GM12878 (cell line): ENCODE results near the gene ABCA2. TPM values are rescaled to one million over a fixed set of nuclear protein-coding genes. Genes with fewer than 3 reads are reported as not detected.

Experiments
- ATAC-seq: fragments of 200-7000 bp; cut with Tn5 transposase; 3 replicates; pipeline ENCODE4 v1.9.1; 2020; ENCODE audit warnings: mild to moderate bottlenecking, moderate library complexity
- BruUV-seq: library from RNA; stranded (reverse); fragments of 400-500 nt; replicated peaks from 2 replicates; lab custom pipeline; 2021; lab: Mats Ljungman, UMichigan
- CTCF ChIA-PET: fragments of 300-600 bp; sonication (Branson Sonifier 250); formaldehyde crosslinking; extraction: SDS; loops from one replicate; lab custom pipeline; 2021; ENCODE audit warnings: inconsistent platforms; lab: Yijun Ruan, JAX
- POLR2A ChIA-PET: fragments of 350-600 bp; formaldehyde crosslinking; extraction: SDS; loops from one replicate; lab custom pipeline; 2021; ENCODE audit warnings: inconsistent platforms; lab: Charles Lee
- RAD21 ChIA-PET: fragments of 300-600 bp; sonication (Branson Sonifier 250); formaldehyde crosslinking; loops from one replicate; lab custom pipeline; 2023; ENCODE audit warnings: antibody characterized with exemption; ENCODE audit not compliant: unreplicated experiment; lab: Charles Lee
- SMC1A ChIA-PET: fragments of 300-600 bp; sonication (Branson Sonifier 250); formaldehyde crosslinking; loops from one replicate; lab custom pipeline; 2023; ENCODE audit not compliant: unreplicated experiment, uncharacterized antibody; lab: Charles Lee
- DNase-seq: peaks from one replicate; pipeline ENCODE4 v3.0.0-alpha.2; 2011; ENCODE audit warnings: low read depth, low spot score
- FAIRE-seq: peaks from 3 replicates; lab custom pipeline; 2011; peaks lifted over from hg19 to GRCh38; lab: Jason Lieb, UNC
- H2AFZ ChIP-seq: 2 replicates; pipeline ENCODE4 v1.6.0; 2011; ENCODE audit warnings: low read depth, low read length, control low read depth; ENCODE audit not compliant: control insufficient read depth
- H3K27ac ChIP-seq: 2 replicates; pipeline ENCODE4 v1.5.1; 2011; ENCODE audit warnings: control low read depth; ENCODE audit not compliant: control insufficient read depth, insufficient read depth
- H3K27me3 ChIP-seq, 2 experiments: replicated peaks in 1 of 2; 2 replicates each; pipeline versions ENCODE4 v1.6.0 to v1.6.1; 2011; ENCODE audit warnings: low read length in 1 of 2; ENCODE audit not compliant: control insufficient read depth in 2 of 2, insufficient read depth in 2 of 2
- H3K36me3 ChIP-seq, 2 experiments: 2 replicates each; pipeline ENCODE4 v1.5.1; 2011; ENCODE audit warnings: low read length in 1 of 2; ENCODE audit not compliant: control insufficient read depth in 2 of 2, insufficient read depth in 2 of 2
- H3K4me1 ChIP-seq: 2 replicates; pipeline ENCODE4 v1.6.1; 2011; ENCODE audit warnings: mild to moderate bottlenecking, low read length, moderate library complexity, mixed read lengths; ENCODE audit not compliant: control insufficient read depth, insufficient read depth
- H3K4me2 ChIP-seq: 2 replicates; pipeline ENCODE4 v1.6.0; 2011; ENCODE audit warnings: control low read depth; ENCODE audit not compliant: control insufficient read depth, insufficient read depth
- H3K4me3 ChIP-seq: fragments of 200-600 bp; sonication (generic); 2 replicates; pipeline ENCODE4 v1.5.1; 2016
- H3K79me2 ChIP-seq: 2 replicates; pipeline ENCODE4 v1.6.0; 2011; ENCODE audit warnings: low read length; ENCODE audit not compliant: control insufficient read depth, insufficient read depth
- H3K9ac ChIP-seq: 2 replicates; pipeline ENCODE4 v1.8.0; 2011; ENCODE audit warnings: low read length, control low read depth, mixed read lengths; ENCODE audit not compliant: control insufficient read depth, insufficient read depth
- H3K9me3 ChIP-seq: replicated peaks from 3 replicates; pipeline ENCODE4 v1.5.1; 2011; ENCODE audit warnings: mild to moderate bottlenecking, low read length; ENCODE audit not compliant: control insufficient read depth, insufficient read depth
- H4K20me1 ChIP-seq: 2 replicates; pipeline ENCODE4 v1.6.0; 2011; ENCODE audit not compliant: control insufficient read depth, insufficient read depth
- JUND ChIP-seq: IDR thresholded peaks from 2 replicates; pipeline ENCODE4 v1.6.1; 2012; ENCODE audit warnings: low read depth, mild to moderate bottlenecking, low read length, improper control_type of control experiment, moderate library complexity
- RELB ChIP-seq: fragments of 450-650 bp; IDR thresholded peaks from 2 replicates; pipeline ENCODE4 v1.6.1; 2017; ENCODE audit warnings: low read depth, mild to moderate bottlenecking, moderate library complexity
- ZBTB4 ChIP-seq: fragments of 450-650 bp; formaldehyde crosslinking; IDR thresholded peaks from 2 replicates; pipeline ENCODE4 v1.4.0; 2022; ENCODE audit warnings: mild to moderate bottlenecking, moderate library complexity
- WGBS: methylation state at CpG from one replicate; pipeline ENCODE4 v1.1.6; 2016; ENCODE audit warnings: low lambda C conversion rate; ENCODE audit not compliant: insufficient replicate concordance, insufficient coverage; ENCODE audit errors: missing lambda C conversion rate; 5-methylcytosine and 5-hydroxymethylcytosine counted together
- in situ Hi-C: fragments of 300-500 bp; cut with MboI; formaldehyde crosslinking; loops from 9 replicates; pipeline ENCODE4 v1.14.3; 2018; ENCODE audit warnings: mixed read lengths
- intact Hi-C: fragments of 100-400 bp; cut with micrococcal nuclease; formaldehyde crosslinking; loops from one replicate; pipeline ENCODE4 v1.14.2; 2022; ENCODE audit not compliant: unreplicated experiment
- polyA plus RNA-seq, 11 experiments: library from polyadenylated mRNA; depleted of rRNA in 4 of 11; unstranded in 6 of 11; stranded (reverse) in 5 of 11; fragments of >200 nt; fragmentation: Nextera tagmentation in 4 of 11; fragmentation: Illumina TruSeq in 1 of 11; extraction: Ambion mirVana in 4 of 11; extraction: Trizol in 1 of 11; gene quantifications; 1 replicate in 1 of 11; 2 replicates in 10 of 11; pipeline versions ENCODE4 v1.2.1 to v1.2.3, GENCODE V29; 2011 to 2016; ENCODE audit warnings: inconsistent platforms in 2 of 11, missing spikeins in 2 of 11, low read depth in 1 of 11
- total RNA-seq, 4 experiments: library from RNA; depleted of rRNA in 3 of 4; stranded (reverse); fragments of >200 nt in 3 of 4; fragmentation: Illumina TruSeq in 1 of 4; extraction: Trizol in 1 of 4; gene quantifications; 2 replicates each; pipeline versions ENCODE4 v1.2.1 to v1.2.3, GENCODE V29; 2013 to 2021

The ABCA2 gene
- total and polyA plus RNA-seq, 10 of the 15 experiments (the other 5 are each of a cell fraction or from before 2014, with no cell fraction given): 0.13 to 2.6 (median 0.71) TPM; not detected in 2

- no peak overlapping the region for H3K4me3 ChIP-seq
- H3K4me2 ChIP-seq: no peak overlapping the region
- H3K4me1 ChIP-seq: no peaks in the 10 kb centered on the region
- H3K9me3 ChIP-seq: no peaks in the 10 kb centered on the region
- H3K36me3 ChIP-seq: no peaks in the 10 kb centered on the region
- TF ChIP-seq RELB: no peak
- TF ChIP-seq JUND: no peak
- TF ChIP-seq ZBTB4: no peak
- CTCF ChIA-PET: no interaction called here
- intact Hi-C loops: no loop called here
- RAD21 ChIA-PET: no interaction called here
- FAIRE-seq (no peak), ATAC-seq (no peak), DNase-seq (no peak)
- H3K27ac ChIP-seq: no peak overlapping the region
- peaks cover 0 to 4% of the 10 kb centered on the region in 2 experiments; a peak in 3 of 4 replicates for H3K27me3 ChIP-seq
- H3K9ac ChIP-seq: no peak overlapping the region
- SMC1A ChIA-PET: no interaction called here
- no TSS peak for BruUV-seq
- WGBS: 78% methylated on average over 37 of the region's 41 CpGs
- POLR2A ChIA-PET: no interaction called here
- H2AFZ ChIP-seq: no peak overlapping the region
- in situ Hi-C loops: no loop called here
- H4K20me1 ChIP-seq: peaks cover 3% of the 10 kb centered on the region; the same call in 1 of the 2 replicates
- H3K79me2 ChIP-seq: no peaks in the 10 kb centered on the region
These were observed 49.0 kb downstream of the ABCA2 start for GRCh38 chr9:136978865-136979544.
